Measurements from ENCODE around the gene LYSMD2. TPM values are rescaled to one million over a fixed set of nuclear protein-coding genes. Genes with fewer than 3 reads are reported as not detected.

LYSMD2 gene
- total and polyA plus RNA-seq, 9 donors = 8.9 to 16.4 (median 13.4) TPM

DNA sequence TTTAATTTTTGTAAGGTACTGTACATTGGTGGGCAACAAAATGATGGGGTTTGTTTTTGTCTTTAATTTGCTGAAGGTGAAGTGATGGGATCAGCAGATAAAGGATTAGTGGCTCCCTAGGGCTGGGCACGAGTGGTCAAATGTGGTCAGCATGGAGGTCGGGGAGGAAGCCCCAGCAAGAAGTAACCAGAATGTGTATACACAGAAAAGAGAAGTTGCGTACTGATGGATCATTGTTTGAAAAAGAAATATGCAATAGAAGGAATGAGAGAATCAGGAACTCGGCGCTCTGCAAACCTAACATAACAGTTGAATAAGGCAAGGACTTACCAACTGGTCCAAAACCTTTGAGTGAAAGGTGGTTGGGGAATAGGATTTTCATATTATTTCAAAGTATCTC, 15.4 kb upstream of the LYSMD2 start:
- H3K4me1 ChIP-seq (ENCODE audit: insufficient read depth) = no peaks in the 10 kb centered on the region
- intact Hi-C loops (cut with DNase I) = loop anchor here in 1 of 4 donors (5.0 kb wide), 1 partner anchor 46 kb away; no protein-coding TSS in a partner anchor
- no peak overlapping the region for H3K27ac ChIP-seq
- H3K27me3 ChIP-seq = no peaks in the 10 kb centered on the region
- no peak for DNase-seq
- WGBS, 3 donors = 77 to 98% (median 95%) methylated on average over 5 of the region's 5 CpGs
- TF ChIP-seq EP300 (IDR thresholded peaks at IDR 0.05) (no peak), POLR2A (IDR thresholded peaks at IDR 0.05) (no peak)
- TF ChIP-seq, protein P1, sequence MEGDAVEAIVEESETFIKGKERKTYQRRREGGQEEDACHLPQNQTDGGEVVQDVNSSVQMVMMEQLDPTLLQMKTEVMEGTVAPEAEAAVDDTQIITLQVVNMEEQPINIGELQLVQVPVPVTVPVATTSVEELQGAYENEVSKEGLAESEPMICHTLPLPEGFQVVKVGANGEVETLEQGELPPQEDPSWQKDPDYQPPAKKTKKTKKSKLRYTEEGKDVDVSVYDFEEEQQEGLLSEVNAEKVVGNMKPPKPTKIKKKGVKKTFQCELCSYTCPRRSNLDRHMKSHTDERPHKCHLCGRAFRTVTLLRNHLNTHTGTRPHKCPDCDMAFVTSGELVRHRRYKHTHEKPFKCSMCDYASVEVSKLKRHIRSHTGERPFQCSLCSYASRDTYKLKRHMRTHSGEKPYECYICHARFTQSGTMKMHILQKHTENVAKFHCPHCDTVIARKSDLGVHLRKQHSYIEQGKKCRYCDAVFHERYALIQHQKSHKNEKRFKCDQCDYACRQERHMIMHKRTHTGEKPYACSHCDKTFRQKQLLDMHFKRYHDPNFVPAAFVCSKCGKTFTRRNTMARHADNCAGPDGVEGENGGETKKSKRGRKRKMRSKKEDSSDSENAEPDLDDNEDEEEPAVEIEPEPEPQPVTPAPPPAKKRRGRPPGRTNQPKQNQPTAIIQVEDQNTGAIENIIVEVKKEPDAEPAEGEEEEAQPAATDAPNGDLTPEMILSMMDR (IDR thresholded peaks at IDR 0.05) = no peak
- H3K9me3 ChIP-seq = no peaks in the 10 kb centered on the region
- no peaks in the 10 kb centered on the region for H3K36me3 ChIP-seq
- H3K4me3 ChIP-seq = no peak overlapping the region

DNA sequence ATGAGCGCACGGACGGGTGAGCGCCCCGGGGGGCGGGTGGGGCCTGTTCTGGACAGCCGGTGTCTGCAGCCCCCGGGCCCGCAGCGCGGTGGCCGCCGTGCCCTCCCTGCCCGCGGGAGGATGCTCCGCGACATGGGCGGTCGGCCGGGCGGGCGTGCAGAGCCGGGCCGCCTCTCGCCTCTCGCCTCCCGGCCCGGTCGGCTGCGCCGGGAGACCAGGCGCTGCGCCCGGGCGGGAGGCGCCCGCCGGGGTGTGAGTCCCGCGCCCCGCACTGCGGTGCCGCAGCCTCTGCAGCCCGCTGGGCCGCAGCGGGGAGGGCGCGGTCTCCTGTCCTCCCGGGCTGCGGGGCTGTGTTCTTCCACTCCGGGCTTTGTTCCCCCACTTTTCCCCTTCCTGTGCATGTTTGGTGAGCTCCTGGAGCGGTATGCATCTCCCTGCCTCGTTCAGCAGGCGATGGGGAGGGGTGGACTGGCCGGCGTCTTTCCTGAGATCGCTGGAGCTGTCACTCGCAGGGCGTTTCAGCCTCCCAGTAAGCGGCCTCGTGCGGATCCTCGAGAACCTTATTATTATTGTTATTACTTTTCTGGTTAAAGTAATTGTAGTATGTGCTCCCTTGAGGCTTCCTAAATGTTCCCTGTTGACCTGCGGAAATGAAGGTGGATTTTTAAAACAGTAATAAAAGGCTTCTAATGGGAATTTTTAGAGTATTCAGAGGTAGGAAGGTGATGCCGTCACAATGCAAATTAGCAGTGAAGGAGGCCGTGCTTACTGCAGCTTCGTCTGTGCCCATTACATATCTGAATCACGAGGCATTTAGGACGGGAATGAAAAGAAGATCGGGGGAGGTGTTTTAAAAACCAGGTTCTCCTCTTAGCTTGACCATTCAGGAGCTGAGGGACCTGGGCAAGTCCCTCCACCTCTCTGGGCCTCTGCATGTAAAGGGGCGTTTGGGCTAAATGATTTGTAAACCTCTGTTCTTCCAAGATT, 14.5 kb upstream of the LYSMD2 start:
- DNase-seq = peak in 4 of 5 donors; percentile 23 to 47 (median 38)
- H3K27ac ChIP-seq = peak overlapping the region in 1 of 2 donors; percentile 43
- H3K27me3 ChIP-seq = no peaks in the 10 kb centered on the region
- no peaks in the 10 kb centered on the region for H3K36me3 ChIP-seq
- no peaks in the 10 kb centered on the region for H3K4me1 ChIP-seq (ENCODE audit: insufficient read depth)
- 3 to 6% (median 5%) methylated on average over 47 to 71 of the region's 71 CpGs for WGBS, 3 donors
- peak overlapping the region; percentile 60 for H3K4me3 ChIP-seq
- no peaks in the 10 kb centered on the region for H3K9me3 ChIP-seq
- TF ChIP-seq POLR2A (IDR thresholded peaks at IDR 0.05) (no peak), EP300 (IDR thresholded peaks at IDR 0.05) (no peak)
- TF ChIP-seq, protein P1 (IDR thresholded peaks at IDR 0.05) = no peak
- intact Hi-C loops (cut with DNase I) = loop anchor here in 1 of 4 donors (5.0 kb wide), 1 partner anchor 45 kb away; no protein-coding TSS in a partner anchor

DNA sequence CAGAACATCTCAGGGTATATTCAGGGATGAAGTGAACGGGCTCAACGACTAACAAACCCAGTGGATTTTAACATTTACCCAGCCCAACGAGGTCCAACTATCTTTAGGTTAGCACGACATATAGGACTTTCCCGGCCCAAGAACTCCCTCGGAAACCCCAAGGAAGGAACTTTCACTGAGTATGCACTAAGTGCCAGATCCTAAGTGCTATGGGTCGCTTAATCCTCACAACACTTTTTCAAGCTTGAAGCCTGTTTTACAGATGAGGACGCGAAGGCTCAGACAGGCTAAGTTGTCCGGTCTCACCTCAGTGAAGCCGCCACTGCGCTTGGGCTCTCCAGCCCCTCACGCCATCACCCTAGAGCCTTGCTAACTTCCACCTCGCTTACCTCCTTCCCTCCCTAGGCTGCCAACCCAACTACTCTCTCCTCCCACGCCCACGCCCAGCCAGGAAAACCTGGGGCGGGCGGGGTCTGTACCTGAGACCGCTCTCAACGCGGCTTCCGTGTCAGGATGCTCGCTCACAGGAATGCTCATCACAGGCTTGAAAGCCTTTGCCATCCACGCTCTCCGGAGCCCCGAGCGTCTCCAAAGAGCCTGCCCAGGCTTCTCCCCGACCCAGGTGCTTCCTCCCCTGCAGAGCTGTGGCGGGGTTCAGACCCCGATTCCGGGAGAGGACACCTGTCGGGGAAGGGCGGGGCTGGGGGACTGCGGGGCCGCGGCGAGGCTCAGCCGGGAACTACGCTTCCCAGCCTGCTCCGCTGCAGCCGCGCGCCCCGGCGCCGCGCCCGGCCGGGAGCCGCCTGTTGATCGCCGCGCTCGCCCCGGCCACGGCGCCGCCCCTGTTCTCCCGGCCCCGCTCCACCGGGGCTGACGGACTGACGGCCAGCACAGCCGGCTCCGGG, 13.6 kb upstream of the LYSMD2 start, which contains the start of gene TMOD2:
Gene TMOD2, plus strand, starts transcription at position 806 of the 905 bp plus-strand sequence. CDS start 14,845 bp downstream, outside the sequence.
- Histone ChIP-seq H3K36me3 (no peaks in the 10 kb centered on the region), H3K27me3 (no peaks in the 10 kb centered on the region), H3K4me1 (ENCODE audit: insufficient read depth) (no peaks in the 10 kb centered on the region), H3K27ac (peak within 1 kb of the TSS in 1 of 2 donors; percentile 43), H3K4me3 (peak within 1 kb of the TSS; percentile 60), H3K9me3 (no peaks in the 10 kb centered on the region)
- peak; percentile 21 to 63 (median 54) for DNase-seq
- WGBS, 3 donors = 5 to 8% (median 5%) methylated on average over 44 to 65 of the region's 65 CpGs
- TF ChIP-seq POLR2A (IDR thresholded peaks at IDR 0.05) (no peak), EP300 (IDR thresholded peaks at IDR 0.05) (no peak)
- TF ChIP-seq, protein P1 (IDR thresholded peaks at IDR 0.05) = no peak
- intact Hi-C loops (cut with DNase I) = loop anchor here in 1 of 4 donors (5.0 kb wide), 1 partner anchor 44 kb away; no protein-coding TSS in a partner anchor

DNA sequence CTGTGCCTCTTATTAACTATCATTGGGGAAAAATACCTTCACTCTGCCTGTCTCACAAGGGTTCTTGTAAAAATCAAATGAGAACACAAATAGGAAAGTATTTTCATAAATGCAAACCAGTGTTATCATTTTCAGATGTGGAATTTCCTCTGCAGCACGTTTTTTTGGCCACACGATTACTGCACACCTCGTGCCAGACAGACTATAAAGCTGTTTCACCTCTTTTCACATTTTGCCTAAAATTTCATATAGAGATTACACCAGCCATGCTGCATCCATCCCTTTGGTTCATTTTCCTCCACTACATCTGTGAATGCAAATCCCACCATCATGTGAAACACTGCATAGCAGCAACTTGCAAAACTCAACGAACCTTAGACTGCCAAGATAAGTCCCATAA, 12.7 kb upstream of the LYSMD2 start:
- H3K4me1 ChIP-seq (ENCODE audit: insufficient read depth) = no peaks in the 10 kb centered on the region
- intact Hi-C loops (cut with DNase I) = loop anchor here in 1 of 4 donors (5.0 kb wide), 1 partner anchor 43 kb away; no protein-coding TSS in a partner anchor
- no peak for DNase-seq
- no peaks in the 10 kb centered on the region for H3K9me3 ChIP-seq
- no peak for TF ChIP-seq EP300 (IDR thresholded peaks at IDR 0.05)
- no peak for TF ChIP-seq POLR2A (IDR thresholded peaks at IDR 0.05)
- TF ChIP-seq, protein P1 (IDR thresholded peaks at IDR 0.05) = no peak
- no peaks in the 10 kb centered on the region for H3K36me3 ChIP-seq
- no peaks in the 10 kb centered on the region for H3K27me3 ChIP-seq
- H3K4me3 ChIP-seq = no peak overlapping the region
- WGBS, 3 donors = 55 to 66% (median 57%) methylated on average over 4 of the region's 4 CpGs
- no peak overlapping the region for H3K27ac ChIP-seq
